Activated CD4-positive, alpha-beta T cell treated with anti-CD3 and anti-CD28 coated beads, Interleukin-2, Interleukin-4, amounts not matched to agents 100 ng/mL and 50 ng/mL, durations not matched to agents 16 hours and 8 hours (primary cell): ENCODE data around the gene LDLRAD4.
A peak's percentile ranks its signal among the peaks of the same experiment; 100 is the strongest.

Source experiments
- DNase-seq: peaks from one replicate; pipeline ENCODE4 v3.0.0-alpha.2; 2020; ENCODE audit warnings: low spot score

The LDLRAD4 gene

GRCh38 chr18:13202571-13202970 lies 16.0 kb upstream of the LDLRAD4 start:
- no peak for DNase-seq

- no peak for DNase-seq
These were observed 12.3 kb upstream of the LDLRAD4 start for GRCh38 chr18:13206301-13206700.

GRCh38 chr18:13207294-13207693 lies 11.3 kb upstream of the LDLRAD4 start:
- DNase-seq: no peak

GRCh38 chr18:13211534-13211933 lies 7.0 kb upstream of the LDLRAD4 start:
- DNase-seq: no peak

GRCh38 chr18:13213036-13213795 lies 5.3 kb upstream of the LDLRAD4 start:
- no peak for DNase-seq

GRCh38 chr18:13214609-13215008 lies 4.0 kb upstream of the LDLRAD4 start:
- no peak for DNase-seq

GRCh38 chr18:13216092-13216582 lies 2.4 kb upstream of the LDLRAD4 start:
- peak; percentile 72 for DNase-seq

GRCh38 chr18:13216711-13217465 lies 1.7 kb upstream of the LDLRAD4 start:
- DNase-seq: peak; percentile 37

- DNase-seq: peak; percentile 26
These were observed 1.0 kb upstream of the LDLRAD4 start for GRCh38 chr18:13217466-13217961.

- no peak for DNase-seq
These were observed 591 bp upstream of the LDLRAD4 start for GRCh38 chr18:13217971-13218367.

- DNase-seq: no peak
These were observed 437 bp downstream of the LDLRAD4 start for GRCh38 chr18:13218997-13219396.

- DNase-seq: no peak
These were observed 1.1 kb downstream of the LDLRAD4 start for GRCh38 chr18:13219593-13220159.

GRCh38 chr18:13220361-13220991 lies 1.9 kb downstream of the LDLRAD4 start:
- DNase-seq: no peak

GRCh38 chr18:13221869-13222855 lies 3.6 kb downstream of the LDLRAD4 start:
- DNase-seq: no peak

- no peak for DNase-seq
These were observed 4.3 kb downstream of the LDLRAD4 start for GRCh38 chr18:13222856-13223281.

- no peak for DNase-seq
These were observed 5.0 kb downstream of the LDLRAD4 start for GRCh38 chr18:13223311-13224143.

GRCh38 chr18:13225261-13225660 lies 6.7 kb downstream of the LDLRAD4 start:
- no peak for DNase-seq

GRCh38 chr18:13226533-13227144 lies 8.1 kb downstream of the LDLRAD4 start:
- no peak for DNase-seq

GRCh38 chr18:13227910-13228309 lies 9.3 kb downstream of the LDLRAD4 start:
- no peak for DNase-seq
